Transverse colon (tissue), 4 donors: ENCODE measurements around the gene REG4.

Experiments used
- CTCF ChIP-seq, 5 experiments: fragments of 200-600 bp in 3 of 5; fragments of 450-650 bp in 2 of 5; sonication (generic) in 3 of 5; IDR thresholded peaks; 1 replicate in 2 of 5; 2 replicates in 3 of 5; pipeline ENCODE4 v1.5.1; 2016 to 2017; ENCODE audit warnings: antibody characterized with exemption in 5 of 5, inconsistent platforms in 3 of 5, mild to moderate bottlenecking in 2 of 5, moderate library complexity in 1 of 5
- EP300 ChIP-seq: sonication (generic); formaldehyde crosslinking; IDR thresholded peaks from one replicate; pipeline ENCODE4 v1.6.1; 2017; ENCODE audit warnings: antibody characterized with exemption, low read depth
- POLR2AphosphoS5 ChIP-seq, 3 donors: sonication (generic); formaldehyde crosslinking; IDR thresholded peaks; one replicate each; pipeline ENCODE4 v1.6.1; 2016; ENCODE audit warnings: antibody characterized with exemption in 3 of 3

- TF ChIP-seq CTCF (IDR thresholded peaks at IDR 0.05) (no peak), EP300 (no peak), POLR2AphosphoS5 (IDR thresholded peaks at IDR 0.05) (no peak)
Observed at GRCh38 chr1:119794230-119794875, 16.9 kb downstream of the REG4 start.
